ENCODE data around the gene LIG3.

DNA sequence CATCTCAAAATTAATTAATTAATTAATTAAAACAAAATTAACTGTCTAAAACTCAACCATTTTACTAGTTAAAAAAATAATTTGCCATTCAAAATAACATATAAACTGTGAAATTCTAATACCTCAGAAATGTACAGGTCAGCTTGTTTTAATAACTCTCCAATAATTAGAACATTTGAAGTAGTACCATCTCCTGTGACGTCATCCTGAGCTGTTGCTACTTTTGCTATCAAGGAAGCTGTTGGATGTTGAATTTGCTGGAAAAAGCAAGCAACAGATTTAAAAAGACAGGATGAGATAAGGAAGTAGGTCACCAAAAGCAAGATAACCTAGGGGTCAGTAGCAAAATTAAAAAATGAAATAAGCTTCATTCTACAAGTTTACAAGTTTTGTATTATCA is 21.9 kb upstream of the LIG3 start:
- TF ChIP-seq, protein P1, sequence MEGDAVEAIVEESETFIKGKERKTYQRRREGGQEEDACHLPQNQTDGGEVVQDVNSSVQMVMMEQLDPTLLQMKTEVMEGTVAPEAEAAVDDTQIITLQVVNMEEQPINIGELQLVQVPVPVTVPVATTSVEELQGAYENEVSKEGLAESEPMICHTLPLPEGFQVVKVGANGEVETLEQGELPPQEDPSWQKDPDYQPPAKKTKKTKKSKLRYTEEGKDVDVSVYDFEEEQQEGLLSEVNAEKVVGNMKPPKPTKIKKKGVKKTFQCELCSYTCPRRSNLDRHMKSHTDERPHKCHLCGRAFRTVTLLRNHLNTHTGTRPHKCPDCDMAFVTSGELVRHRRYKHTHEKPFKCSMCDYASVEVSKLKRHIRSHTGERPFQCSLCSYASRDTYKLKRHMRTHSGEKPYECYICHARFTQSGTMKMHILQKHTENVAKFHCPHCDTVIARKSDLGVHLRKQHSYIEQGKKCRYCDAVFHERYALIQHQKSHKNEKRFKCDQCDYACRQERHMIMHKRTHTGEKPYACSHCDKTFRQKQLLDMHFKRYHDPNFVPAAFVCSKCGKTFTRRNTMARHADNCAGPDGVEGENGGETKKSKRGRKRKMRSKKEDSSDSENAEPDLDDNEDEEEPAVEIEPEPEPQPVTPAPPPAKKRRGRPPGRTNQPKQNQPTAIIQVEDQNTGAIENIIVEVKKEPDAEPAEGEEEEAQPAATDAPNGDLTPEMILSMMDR (IDR thresholded peaks at IDR 0.05), result no peak
- TF ChIP-seq, protein P2, sequence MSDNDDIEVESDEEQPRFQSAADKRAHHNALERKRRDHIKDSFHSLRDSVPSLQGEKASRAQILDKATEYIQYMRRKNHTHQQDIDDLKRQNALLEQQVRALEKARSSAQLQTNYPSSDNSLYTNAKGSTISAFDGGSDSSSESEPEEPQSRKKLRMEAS (IDR thresholded peaks at IDR 0.05; ENCODE audit: low read depth), result no peak
- TF ChIP-seq REST (IDR thresholded peaks at IDR 0.05; ENCODE audit: low read depth, low read length) (no peak), JUND (IDR thresholded peaks at IDR 0.05) (no peak), MXI1 (IDR thresholded peaks at IDR 0.05; ENCODE audit: low read depth, low read length) (no peak), RCOR1 (IDR thresholded peaks at IDR 0.05; ENCODE audit: low read length) (no peak), EP300 (IDR thresholded peaks at IDR 0.05; ENCODE audit: borderline replicate concordance in 1 of 2, low read depth in 1 of 2, low read length in 1 of 2) (no peak)

All from SK-N-SH (cell line).